GM12878 (cell line): ENCODE data around the gene ANAPC15. TPM values are rescaled to one million over a fixed set of nuclear protein-coding genes. Genes with fewer than 3 reads are reported as not detected.

ENCODE experiments used
- IRF4 ChIP-seq: IDR thresholded peaks from 2 replicates; pipeline ENCODE4 v1.6.1; 2011; ENCODE audit warnings: low read depth, low read length
- MYB ChIP-seq: fragments of 150-350 bp; IDR thresholded peaks from 2 replicates; pipeline ENCODE4 v1.6.1; 2014; ENCODE audit warnings: mild to moderate bottlenecking, low read depth, low read length, borderline replicate concordance
- NBN ChIP-seq: fragments of 450-650 bp; IDR thresholded peaks from 2 replicates; pipeline ENCODE4 v1.6.1; 2016
- NFYA ChIP-seq: IDR thresholded peaks from 2 replicates; pipeline ENCODE4 v1.6.1; 2011; ENCODE audit warnings: low read depth, mild to moderate bottlenecking, low read length, improper control_type of control experiment, borderline replicate concordance
- NRF1 ChIP-seq: conservative IDR thresholded peaks from 2 replicates; pipeline ENCODE4 v1.6.1; 2011; ENCODE audit warnings: mild to moderate bottlenecking, low read depth, low read length, improper control_type of control experiment
- SMAD5 ChIP-seq: IDR thresholded peaks from 2 replicates; pipeline ENCODE4 v1.6.1; 2016; ENCODE audit warnings: antibody characterized with exemption, low read depth
- SMARCA5 ChIP-seq: fragments of 450-650 bp; IDR thresholded peaks from 2 replicates; pipeline ENCODE4 v1.6.1; 2017; ENCODE audit warnings: mild to moderate bottlenecking
- SPI1 ChIP-seq: IDR thresholded peaks from 2 replicates; pipeline ENCODE4 v1.6.1; 2011; ENCODE audit warnings: low read depth, mild to moderate bottlenecking, low read length, moderate library complexity, borderline replicate concordance; ENCODE audit not compliant: insufficient read depth
- TARDBP ChIP-seq: IDR thresholded peaks from 2 replicates; pipeline ENCODE4 v1.6.1; 2016; ENCODE audit warnings: borderline replicate concordance
- TCF7 ChIP-seq: IDR thresholded peaks from 2 replicates; pipeline ENCODE4 v1.6.1; 2014; ENCODE audit warnings: antibody characterized with exemption, borderline replicate concordance
- polyA plus RNA-seq, 11 experiments: library from polyadenylated mRNA; depleted of rRNA in 4 of 11; unstranded in 6 of 11; stranded (reverse) in 5 of 11; fragments of >200 nt; fragmentation: Nextera tagmentation in 4 of 11; fragmentation: Illumina TruSeq in 1 of 11; extraction: Ambion mirVana in 4 of 11; extraction: Trizol in 1 of 11; gene quantifications; 1 replicate in 1 of 11; 2 replicates in 10 of 11; pipeline versions ENCODE4 v1.2.1 to v1.2.3, GENCODE V29; 2011 to 2016; ENCODE audit warnings: inconsistent platforms in 2 of 11, missing spikeins in 2 of 11, low read depth in 1 of 11
- total RNA-seq, 4 experiments: library from RNA; depleted of rRNA in 3 of 4; stranded (reverse); fragments of >200 nt in 3 of 4; fragmentation: Illumina TruSeq in 1 of 4; extraction: Trizol in 1 of 4; gene quantifications; 2 replicates each; pipeline versions ENCODE4 v1.2.1 to v1.2.3, GENCODE V29; 2013 to 2021
- TF ChIP-seq, protein P1 (sequence below): fragments of 450-650 bp; formaldehyde crosslinking; IDR thresholded peaks from 2 replicates; pipeline ENCODE4 v1.4.0; 2020; ENCODE audit warnings: mild to moderate bottlenecking, moderate library complexity
- TF ChIP-seq, protein P2 (sequence below): fragments of 450-650 bp; IDR thresholded peaks from 2 replicates; pipeline ENCODE4 v1.6.1; 2017; ENCODE audit warnings: mild to moderate bottlenecking, moderate library complexity
- TF ChIP-seq, protein P3 (sequence below): fragments of 450-650 bp; IDR thresholded peaks from 2 replicates; pipeline ENCODE4 v1.6.1; 2017; ENCODE audit warnings: mild to moderate bottlenecking
- TF ChIP-seq, protein P4 (sequence below): fragments of 450-650 bp; IDR thresholded peaks from 2 replicates; pipeline ENCODE4 v1.6.1; 2018; ENCODE audit warnings: mild to moderate bottlenecking, low read depth, moderate library complexity; ENCODE audit not compliant: partially characterized antibody
- TF ChIP-seq, protein P5 (sequence below): fragments of 150-350 bp; IDR thresholded peaks from 2 replicates; pipeline ENCODE4 v1.6.1; 2014; ENCODE audit warnings: mild to moderate bottlenecking, low read depth, low read length

Gene ANAPC15
- total and polyA plus RNA-seq, 10 of the 15 experiments (the other 5 are each of a cell fraction or from before 2014, with no cell fraction given) = 83.4 to 372 (median 103) TPM

DNA sequence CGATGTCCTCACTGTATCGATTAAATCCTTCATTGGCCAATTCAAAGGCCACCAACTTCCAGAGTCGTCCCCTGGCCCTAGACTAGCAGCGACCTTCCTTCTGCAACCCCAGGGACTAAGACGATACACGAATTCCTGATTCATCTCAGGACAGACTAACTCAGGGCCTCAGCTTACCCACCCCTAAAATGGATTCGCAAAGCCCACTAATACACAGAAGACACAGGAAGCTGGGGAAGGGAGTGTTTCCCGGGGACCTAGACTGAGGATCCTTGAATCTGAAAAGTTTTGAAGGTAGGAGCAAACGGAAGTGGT, 9.9 kb downstream of the ANAPC15 start (continued):
- TF ChIP-seq, protein P1, sequence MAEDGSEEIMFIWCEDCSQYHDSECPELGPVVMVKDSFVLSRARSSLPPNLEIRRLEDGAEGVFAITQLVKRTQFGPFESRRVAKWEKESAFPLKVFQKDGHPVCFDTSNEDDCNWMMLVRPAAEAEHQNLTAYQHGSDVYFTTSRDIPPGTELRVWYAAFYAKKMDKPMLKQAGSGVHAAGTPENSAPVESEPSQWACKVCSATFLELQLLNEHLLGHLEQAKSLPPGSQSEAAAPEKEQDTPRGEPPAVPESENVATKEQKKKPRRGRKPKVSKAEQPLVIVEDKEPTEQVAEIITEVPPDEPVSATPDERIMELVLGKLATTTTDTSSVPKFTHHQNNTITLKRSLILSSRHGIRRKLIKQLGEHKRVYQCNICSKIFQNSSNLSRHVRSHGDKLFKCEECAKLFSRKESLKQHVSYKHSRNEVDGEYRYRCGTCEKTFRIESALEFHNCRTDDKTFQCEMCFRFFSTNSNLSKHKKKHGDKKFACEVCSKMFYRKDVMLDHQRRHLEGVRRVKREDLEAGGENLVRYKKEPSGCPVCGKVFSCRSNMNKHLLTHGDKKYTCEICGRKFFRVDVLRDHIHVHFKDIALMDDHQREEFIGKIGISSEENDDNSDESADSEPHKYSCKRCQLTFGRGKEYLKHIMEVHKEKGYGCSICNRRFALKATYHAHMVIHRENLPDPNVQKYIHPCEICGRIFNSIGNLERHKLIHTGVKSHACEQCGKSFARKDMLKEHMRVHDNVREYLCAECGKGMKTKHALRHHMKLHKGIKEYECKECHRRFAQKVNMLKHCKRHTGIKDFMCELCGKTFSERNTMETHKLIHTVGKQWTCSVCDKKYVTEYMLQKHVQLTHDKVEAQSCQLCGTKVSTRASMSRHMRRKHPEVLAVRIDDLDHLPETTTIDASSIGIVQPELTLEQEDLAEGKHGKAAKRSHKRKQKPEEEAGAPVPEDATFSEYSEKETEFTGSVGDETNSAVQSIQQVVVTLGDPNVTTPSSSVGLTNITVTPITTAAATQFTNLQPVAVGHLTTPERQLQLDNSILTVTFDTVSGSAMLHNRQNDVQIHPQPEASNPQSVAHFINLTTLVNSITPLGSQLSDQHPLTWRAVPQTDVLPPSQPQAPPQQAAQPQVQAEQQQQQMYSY (CRISPR knock-in tag) = no peak
- TF ChIP-seq NFYA (no peak), SPI1 (0 out of 2 replicates have a peak, but pooled peaks have one; percentile 5), IRF4 (no peak), MYB (no peak), NBN (no peak), NRF1 (no peak), SMARCA5 (peak; percentile 71), TARDBP (no peak), SMAD5 (no peak), TCF7 (no peak)
- TF ChIP-seq, protein P2, sequence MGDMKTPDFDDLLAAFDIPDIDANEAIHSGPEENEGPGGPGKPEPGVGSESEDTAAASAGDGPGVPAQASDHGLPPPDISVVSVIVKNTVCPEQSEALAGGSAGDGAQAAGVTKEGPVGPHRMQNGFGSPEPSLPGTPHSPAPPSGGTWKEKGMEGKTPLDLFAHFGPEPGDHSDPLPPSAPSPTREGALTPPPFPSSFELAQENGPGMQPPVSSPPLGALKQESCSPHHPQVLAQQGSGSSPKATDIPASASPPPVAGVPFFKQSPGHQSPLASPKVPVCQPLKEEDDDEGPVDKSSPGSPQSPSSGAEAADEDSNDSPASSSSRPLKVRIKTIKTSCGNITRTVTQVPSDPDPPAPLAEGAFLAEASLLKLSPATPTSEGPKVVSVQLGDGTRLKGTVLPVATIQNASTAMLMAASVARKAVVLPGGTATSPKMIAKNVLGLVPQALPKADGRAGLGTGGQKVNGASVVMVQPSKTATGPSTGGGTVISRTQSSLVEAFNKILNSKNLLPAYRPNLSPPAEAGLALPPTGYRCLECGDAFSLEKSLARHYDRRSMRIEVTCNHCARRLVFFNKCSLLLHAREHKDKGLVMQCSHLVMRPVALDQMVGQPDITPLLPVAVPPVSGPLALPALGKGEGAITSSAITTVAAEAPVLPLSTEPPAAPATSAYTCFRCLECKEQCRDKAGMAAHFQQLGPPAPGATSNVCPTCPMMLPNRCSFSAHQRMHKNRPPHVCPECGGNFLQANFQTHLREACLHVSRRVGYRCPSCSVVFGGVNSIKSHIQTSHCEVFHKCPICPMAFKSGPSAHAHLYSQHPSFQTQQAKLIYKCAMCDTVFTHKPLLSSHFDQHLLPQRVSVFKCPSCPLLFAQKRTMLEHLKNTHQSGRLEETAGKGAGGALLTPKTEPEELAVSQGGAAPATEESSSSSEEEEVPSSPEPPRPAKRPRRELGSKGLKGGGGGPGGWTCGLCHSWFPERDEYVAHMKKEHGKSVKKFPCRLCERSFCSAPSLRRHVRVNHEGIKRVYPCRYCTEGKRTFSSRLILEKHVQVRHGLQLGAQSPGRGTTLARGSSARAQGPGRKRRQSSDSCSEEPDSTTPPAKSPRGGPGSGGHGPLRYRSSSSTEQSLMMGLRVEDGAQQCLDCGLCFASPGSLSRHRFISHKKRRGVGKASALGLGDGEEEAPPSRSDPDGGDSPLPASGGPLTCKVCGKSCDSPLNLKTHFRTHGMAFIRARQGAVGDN = no peak
- TF ChIP-seq, protein P3, sequence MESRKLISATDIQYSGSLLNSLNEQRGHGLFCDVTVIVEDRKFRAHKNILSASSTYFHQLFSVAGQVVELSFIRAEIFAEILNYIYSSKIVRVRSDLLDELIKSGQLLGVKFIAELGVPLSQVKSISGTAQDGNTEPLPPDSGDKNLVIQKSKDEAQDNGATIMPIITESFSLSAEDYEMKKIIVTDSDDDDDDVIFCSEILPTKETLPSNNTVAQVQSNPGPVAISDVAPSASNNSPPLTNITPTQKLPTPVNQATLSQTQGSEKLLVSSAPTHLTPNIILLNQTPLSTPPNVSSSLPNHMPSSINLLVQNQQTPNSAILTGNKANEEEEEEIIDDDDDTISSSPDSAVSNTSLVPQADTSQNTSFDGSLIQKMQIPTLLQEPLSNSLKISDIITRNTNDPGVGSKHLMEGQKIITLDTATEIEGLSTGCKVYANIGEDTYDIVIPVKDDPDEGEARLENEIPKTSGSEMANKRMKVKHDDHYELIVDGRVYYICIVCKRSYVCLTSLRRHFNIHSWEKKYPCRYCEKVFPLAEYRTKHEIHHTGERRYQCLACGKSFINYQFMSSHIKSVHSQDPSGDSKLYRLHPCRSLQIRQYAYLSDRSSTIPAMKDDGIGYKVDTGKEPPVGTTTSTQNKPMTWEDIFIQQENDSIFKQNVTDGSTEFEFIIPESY = no peak
- TF ChIP-seq, protein P4, sequence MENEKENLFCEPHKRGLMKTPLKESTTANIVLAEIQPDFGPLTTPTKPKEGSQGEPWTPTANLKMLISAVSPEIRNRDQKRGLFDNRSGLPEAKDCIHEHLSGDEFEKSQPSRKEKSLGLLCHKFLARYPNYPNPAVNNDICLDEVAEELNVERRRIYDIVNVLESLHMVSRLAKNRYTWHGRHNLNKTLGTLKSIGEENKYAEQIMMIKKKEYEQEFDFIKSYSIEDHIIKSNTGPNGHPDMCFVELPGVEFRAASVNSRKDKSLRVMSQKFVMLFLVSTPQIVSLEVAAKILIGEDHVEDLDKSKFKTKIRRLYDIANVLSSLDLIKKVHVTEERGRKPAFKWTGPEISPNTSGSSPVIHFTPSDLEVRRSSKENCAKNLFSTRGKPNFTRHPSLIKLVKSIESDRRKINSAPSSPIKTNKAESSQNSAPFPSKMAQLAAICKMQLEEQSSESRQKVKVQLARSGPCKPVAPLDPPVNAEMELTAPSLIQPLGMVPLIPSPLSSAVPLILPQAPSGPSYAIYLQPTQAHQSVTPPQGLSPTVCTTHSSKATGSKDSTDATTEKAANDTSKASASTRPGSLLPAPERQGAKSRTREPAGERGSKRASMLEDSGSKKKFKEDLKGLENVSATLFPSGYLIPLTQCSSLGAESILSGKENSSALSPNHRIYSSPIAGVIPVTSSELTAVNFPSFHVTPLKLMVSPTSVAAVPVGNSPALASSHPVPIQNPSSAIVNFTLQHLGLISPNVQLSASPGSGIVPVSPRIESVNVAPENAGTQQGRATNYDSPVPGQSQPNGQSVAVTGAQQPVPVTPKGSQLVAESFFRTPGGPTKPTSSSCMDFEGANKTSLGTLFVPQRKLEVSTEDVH = no peak
- TF ChIP-seq, protein P5, sequence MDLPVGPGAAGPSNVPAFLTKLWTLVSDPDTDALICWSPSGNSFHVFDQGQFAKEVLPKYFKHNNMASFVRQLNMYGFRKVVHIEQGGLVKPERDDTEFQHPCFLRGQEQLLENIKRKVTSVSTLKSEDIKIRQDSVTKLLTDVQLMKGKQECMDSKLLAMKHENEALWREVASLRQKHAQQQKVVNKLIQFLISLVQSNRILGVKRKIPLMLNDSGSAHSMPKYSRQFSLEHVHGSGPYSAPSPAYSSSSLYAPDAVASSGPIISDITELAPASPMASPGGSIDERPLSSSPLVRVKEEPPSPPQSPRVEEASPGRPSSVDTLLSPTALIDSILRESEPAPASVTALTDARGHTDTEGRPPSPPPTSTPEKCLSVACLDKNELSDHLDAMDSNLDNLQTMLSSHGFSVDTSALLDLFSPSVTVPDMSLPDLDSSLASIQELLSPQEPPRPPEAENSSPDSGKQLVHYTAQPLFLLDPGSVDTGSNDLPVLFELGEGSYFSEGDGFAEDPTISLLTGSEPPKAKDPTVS = no peak
